ENCODE results near the gene TM7SF2. TPM values are rescaled to one million over a fixed set of nuclear protein-coding genes. Genes with fewer than 3 reads are reported as not detected.
"Not testable (repeated sequence)": the region's sequence is repeated elsewhere in the genome, so short reads cannot be mapped to it uniquely, and the experiment has no call there.

TM7SF2 gene
- total RNA-seq, 1 donor from 2014 or later = 36.1 TPM

DNA sequence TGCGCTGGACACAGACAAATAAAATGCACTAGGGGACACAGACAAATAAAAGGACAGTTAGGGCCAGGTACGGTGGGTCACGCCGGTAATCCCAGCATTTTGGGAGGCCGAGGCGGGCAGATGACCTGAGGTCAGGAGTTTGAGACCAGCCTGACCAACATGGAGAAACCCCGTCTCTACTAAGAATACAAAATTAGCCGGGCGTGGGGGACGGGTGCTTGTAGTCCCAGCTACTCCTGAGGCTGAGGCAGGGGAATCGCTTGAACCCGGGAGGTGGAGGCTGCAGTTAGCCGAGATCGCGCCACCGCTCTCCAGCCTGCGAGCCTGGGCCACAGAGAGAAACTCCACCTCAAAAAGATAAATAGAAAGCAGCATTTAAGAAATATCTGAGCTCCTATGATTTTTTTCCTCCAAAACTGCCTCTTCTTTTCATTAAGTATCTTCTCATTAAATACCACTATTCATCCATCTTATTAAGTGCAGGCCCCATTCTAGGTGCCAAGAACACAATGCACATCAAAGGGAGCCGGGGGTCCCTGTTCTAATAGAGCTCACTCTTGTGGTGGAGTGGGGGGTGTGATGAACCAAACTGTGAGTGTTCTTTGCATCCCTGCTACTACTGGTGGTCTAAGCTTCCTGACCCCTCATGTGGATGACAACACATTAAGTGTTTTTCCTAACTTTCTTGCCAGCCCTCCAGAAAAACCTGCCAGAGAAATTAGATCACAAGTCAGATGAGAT is 6.6 kb downstream of the TM7SF2 start:
- Mint-ChIP-seq H3K4me3 (peak overlapping the region; percentile 88), H3K36me3 (peaks cover 14% of the 10 kb centered on the region), H3K9me3 (no peaks in the 10 kb centered on the region), H3K4me1 (peaks cover 32% of the 10 kb centered on the region), H3K27me3 (ENCODE audit: insufficient read depth, low read depth) (peaks cover 7% of the 10 kb centered on the region), H3K27ac (peak overlapping the region; percentile 84)
- Histone ChIP-seq H3K36me3 (peaks cover 4% of the 10 kb centered on the region), H3K79me2 (ENCODE audit: low read depth) (peaks cover 47% of the 10 kb centered on the region), H3K4me3 (no peak overlapping the region), H3K4me2 (no peak overlapping the region), H3K9me3 (ENCODE audit: low read depth) (no peaks in the 10 kb centered on the region), H3F3A (ENCODE audit: low read depth) (peaks cover 67% of the 10 kb centered on the region), H2AFZ (replicated peaks) (no peak overlapping the region), H4K20me1 (ENCODE audit: low read depth) (peaks cover 19% of the 10 kb centered on the region), H3K27me3 (no peaks in the 10 kb centered on the region), H3K9ac (no peak overlapping the region), H3K4me1 (peaks cover 10% of the 10 kb centered on the region), H3K27ac (no peak overlapping the region)
- TF ChIP-seq EZH2phosphoT487 (IDR thresholded peaks at IDR 0.05) (no peak), EZH2 (IDR thresholded peaks at IDR 0.05) (no peak)
- TF ChIP-seq, protein P1, sequence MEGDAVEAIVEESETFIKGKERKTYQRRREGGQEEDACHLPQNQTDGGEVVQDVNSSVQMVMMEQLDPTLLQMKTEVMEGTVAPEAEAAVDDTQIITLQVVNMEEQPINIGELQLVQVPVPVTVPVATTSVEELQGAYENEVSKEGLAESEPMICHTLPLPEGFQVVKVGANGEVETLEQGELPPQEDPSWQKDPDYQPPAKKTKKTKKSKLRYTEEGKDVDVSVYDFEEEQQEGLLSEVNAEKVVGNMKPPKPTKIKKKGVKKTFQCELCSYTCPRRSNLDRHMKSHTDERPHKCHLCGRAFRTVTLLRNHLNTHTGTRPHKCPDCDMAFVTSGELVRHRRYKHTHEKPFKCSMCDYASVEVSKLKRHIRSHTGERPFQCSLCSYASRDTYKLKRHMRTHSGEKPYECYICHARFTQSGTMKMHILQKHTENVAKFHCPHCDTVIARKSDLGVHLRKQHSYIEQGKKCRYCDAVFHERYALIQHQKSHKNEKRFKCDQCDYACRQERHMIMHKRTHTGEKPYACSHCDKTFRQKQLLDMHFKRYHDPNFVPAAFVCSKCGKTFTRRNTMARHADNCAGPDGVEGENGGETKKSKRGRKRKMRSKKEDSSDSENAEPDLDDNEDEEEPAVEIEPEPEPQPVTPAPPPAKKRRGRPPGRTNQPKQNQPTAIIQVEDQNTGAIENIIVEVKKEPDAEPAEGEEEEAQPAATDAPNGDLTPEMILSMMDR (IDR thresholded peaks at IDR 0.05) = no peak
- no peak for DNase-seq (ENCODE audit: low spot score)

DNA sequence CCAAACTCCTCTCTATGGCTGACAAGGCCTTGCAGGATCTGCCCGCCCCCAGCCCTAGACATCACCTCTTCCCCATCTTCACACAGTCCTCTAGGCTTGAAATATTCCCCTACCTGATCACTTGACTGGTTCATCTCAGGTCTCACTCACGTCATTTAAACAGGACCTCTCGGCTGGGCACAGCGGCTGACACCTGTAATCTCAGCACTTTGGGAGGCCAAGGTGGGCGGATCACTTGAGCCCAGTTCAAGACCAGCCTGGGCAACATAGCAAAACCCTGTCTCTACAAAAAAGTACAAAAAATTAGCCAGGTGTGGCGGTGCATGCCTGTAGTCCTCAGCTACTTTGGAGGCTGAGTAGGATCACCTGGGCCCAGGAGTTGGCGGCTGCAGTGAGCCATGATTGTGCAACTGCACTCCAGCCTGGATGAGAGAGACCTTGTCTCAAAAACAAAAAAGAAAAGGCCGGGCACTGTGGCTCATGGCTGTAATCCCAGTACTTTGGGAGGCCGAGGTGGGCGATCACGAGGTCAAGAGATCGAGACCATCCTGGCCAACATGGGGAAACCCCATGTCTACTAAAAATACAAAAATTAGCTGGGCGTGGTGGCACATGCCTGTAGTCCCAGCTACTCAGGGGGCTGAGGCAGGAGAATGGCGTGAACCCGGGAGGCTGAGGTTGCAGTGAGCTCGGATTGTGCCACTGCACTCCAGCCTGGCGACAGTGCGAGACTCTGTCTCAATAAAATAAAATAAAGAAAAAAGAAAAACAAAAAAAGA is 7.4 kb downstream of the TM7SF2 start:
- H3K27ac ChIP-seq; H3K4me2 ChIP-seq; H3K4me3 ChIP-seq; H3K27ac Mint-ChIP-seq; H3K9me3 Mint-ChIP-seq; H3K9ac ChIP-seq; DNase-seq (ENCODE audit: low spot score); H3K27me3 ChIP-seq; H3K27me3 Mint-ChIP-seq (ENCODE audit: insufficient read depth, low read depth); H2AFZ ChIP-seq (replicated peaks); H3K36me3 ChIP-seq; H3K9me3 ChIP-seq (ENCODE audit: low read depth); H3K4me1 ChIP-seq: not testable (repeated sequence)
- H3K36me3 Mint-ChIP-seq = peaks cover 11% of the 10 kb centered on the region
- peaks cover 48% of the 10 kb centered on the region for H3K79me2 ChIP-seq (ENCODE audit: low read depth)
- peaks cover 10% of the 10 kb centered on the region for H4K20me1 ChIP-seq (ENCODE audit: low read depth)
- peak overlapping the region; percentile 100 for H3K4me3 Mint-ChIP-seq
- H3K4me1 Mint-ChIP-seq = peaks cover 25% of the 10 kb centered on the region
- H3F3A ChIP-seq (ENCODE audit: low read depth) = peaks cover 64% of the 10 kb centered on the region

DNA sequence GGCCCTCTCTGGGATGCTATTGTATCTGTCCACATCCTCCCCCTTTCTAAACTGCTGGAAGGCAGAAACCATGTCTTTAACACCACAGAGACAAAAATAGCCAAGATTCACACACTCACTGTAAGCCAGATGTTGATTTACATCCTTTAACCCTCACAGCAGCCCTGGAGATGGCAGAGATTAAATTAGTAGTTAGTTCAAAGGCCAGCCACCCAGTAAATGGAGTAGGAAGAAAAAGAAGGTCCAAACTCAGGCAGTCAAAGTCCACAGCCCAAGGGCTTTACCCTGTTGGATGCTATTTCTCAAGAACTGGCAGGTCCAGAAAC is 8.0 kb downstream of the TM7SF2 start:
- no peak for DNase-seq (ENCODE audit: low spot score)
- no peak overlapping the region for H3K9ac ChIP-seq
- no peak overlapping the region for H2AFZ ChIP-seq (replicated peaks)
- no peak overlapping the region for H3K27ac ChIP-seq
- TF ChIP-seq EZH2 (IDR thresholded peaks at IDR 0.05) = no peak
- Mint-ChIP-seq H3K4me3 (peak overlapping the region; percentile 100), H3K4me1 (peaks cover 28% of the 10 kb centered on the region), H3K27me3 (ENCODE audit: insufficient read depth, low read depth) (peaks cover 7% of the 10 kb centered on the region), H3K27ac (no peak overlapping the region), H3K9me3 (no peaks in the 10 kb centered on the region), H3K36me3 (peaks cover 9% of the 10 kb centered on the region)
- H3K4me1 ChIP-seq = peaks cover 10% of the 10 kb centered on the region
- no peaks in the 10 kb centered on the region for H3K9me3 ChIP-seq (ENCODE audit: low read depth)
- H3K27me3 ChIP-seq = no peaks in the 10 kb centered on the region
- peaks cover 6% of the 10 kb centered on the region for H4K20me1 ChIP-seq (ENCODE audit: low read depth)
- no peak overlapping the region for H3K4me2 ChIP-seq
- peaks cover 61% of the 10 kb centered on the region for H3F3A ChIP-seq (ENCODE audit: low read depth)
- no peak overlapping the region for H3K4me3 ChIP-seq
- peaks cover 4% of the 10 kb centered on the region for H3K36me3 ChIP-seq
- H3K79me2 ChIP-seq (ENCODE audit: low read depth) = peaks cover 53% of the 10 kb centered on the region

DNA sequence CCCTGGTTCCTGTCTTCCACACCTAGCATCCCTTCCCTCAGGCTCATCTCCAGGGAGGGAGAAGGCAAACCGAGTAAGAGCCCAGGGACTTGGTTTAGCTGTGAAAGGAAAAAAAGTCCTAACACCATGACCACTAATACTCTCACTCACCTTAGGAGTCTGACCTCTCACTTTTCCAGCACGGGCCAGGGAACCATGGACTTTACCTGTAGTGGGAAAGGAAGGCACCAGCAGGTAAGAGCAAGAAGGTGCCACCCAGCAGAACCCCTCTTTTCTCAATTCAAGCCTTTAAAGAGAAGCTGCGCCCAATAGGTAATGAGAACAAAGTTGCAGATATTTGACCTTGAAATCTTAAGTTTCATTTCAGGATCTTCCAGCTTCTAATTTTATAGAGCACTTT is 9.2 kb downstream of the TM7SF2 start:
- peak overlapping the region; percentile 95 for H3K4me2 ChIP-seq
- peaks cover 23% of the 10 kb centered on the region for H3K4me1 Mint-ChIP-seq
- H3K9me3 Mint-ChIP-seq = no peaks in the 10 kb centered on the region
- no peak overlapping the region for H3K27ac Mint-ChIP-seq
- peaks cover 56% of the 10 kb centered on the region for H3K79me2 ChIP-seq (ENCODE audit: low read depth)
- no peaks in the 10 kb centered on the region for H3K9me3 ChIP-seq (ENCODE audit: low read depth)
- H3K4me3 Mint-ChIP-seq = peak overlapping the region; percentile 100
- peaks cover 10% of the 10 kb centered on the region for H3K4me1 ChIP-seq
- H3K27me3 Mint-ChIP-seq (ENCODE audit: insufficient read depth, low read depth) = peaks cover 9% of the 10 kb centered on the region
- H3K9ac ChIP-seq = peak overlapping the region; percentile 88
- H3K27me3 ChIP-seq = no peaks in the 10 kb centered on the region
- peaks cover 6% of the 10 kb centered on the region for H4K20me1 ChIP-seq (ENCODE audit: low read depth)
- no peak overlapping the region for H3K27ac ChIP-seq
- no peak overlapping the region for H2AFZ ChIP-seq (replicated peaks)
- peaks cover 65% of the 10 kb centered on the region for H3F3A ChIP-seq (ENCODE audit: low read depth)
- no peak for DNase-seq (ENCODE audit: low spot score)
- TF ChIP-seq EZH2 (IDR thresholded peaks at IDR 0.05) (no peak), EZH2phosphoT487 (IDR thresholded peaks at IDR 0.05) (no peak)
- TF ChIP-seq, protein P1 (IDR thresholded peaks at IDR 0.05) = no peak
- peaks cover 4% of the 10 kb centered on the region for H3K36me3 ChIP-seq
- H3K36me3 Mint-ChIP-seq = peaks cover 9% of the 10 kb centered on the region
- peak overlapping the region; percentile 85 for H3K4me3 ChIP-seq
